Muscle of back (tissue), 13 donors: ENCODE results near the gene MND1. TPM values are rescaled to one million over a fixed set of nuclear protein-coding genes. Genes with fewer than 3 reads are reported as not detected.

Source experiments
- DNase-seq, 3 donors: peaks; one replicate each; pipeline versions ENCODE4 v3.0.0 to v3.0.0-alpha.2; 2013
- long read RNA-seq, 9 donors: transcript quantifications; one replicate each; lab custom pipeline, GENCODE V29; 2026
- polyA plus RNA-seq, 10 donors: library from polyadenylated mRNA; unstranded; fragments of 120-200 nt; gene quantifications; one replicate each; pipeline ENCODE4 v1.2.1, GENCODE V29; 2013; ENCODE audit not compliant: insufficient read length in 10 of 10

Gene MND1
- 10 to 100 TPM in 1 of 10 donors, 1 to 10 TPM in 9; 4.3 to 13.0 (median 6.2) TPM for polyA plus RNA-seq
- long read RNA-seq, donor 1, partial matches to known transcripts: 0 of 2 reads
- long read RNA-seq, donor 1, other reads (novel, unspliced or antisense): 0 of 2 reads
- long read RNA-seq, donor 2, partial matches to known transcripts: 0 of 2 reads
- long read RNA-seq, donor 2, other reads (novel, unspliced or antisense): 0 of 2 reads
- long read RNA-seq, donor 3: 0 reads
- long read RNA-seq, donor 4: 0 reads
- long read RNA-seq, donor 5, partial matches to known transcripts: 0 of 1 reads
- long read RNA-seq, donor 5, other reads (novel, unspliced or antisense): 0 of 1 reads
- long read RNA-seq, donor 6, partial matches to known transcripts: 0 of 2 reads
- long read RNA-seq, donor 6, other reads (novel, unspliced or antisense): 0 of 2 reads
- long read RNA-seq, donor 7, partial matches to known transcripts: 0 of 1 reads
- long read RNA-seq, donor 7, other reads (novel, unspliced or antisense): 0 of 1 reads
- long read RNA-seq, donor 8, partial matches to known transcripts: 0 of 3 reads
- long read RNA-seq, donor 8, other reads (novel, unspliced or antisense): 0 of 3 reads
- long read RNA-seq, donor 9: 0 reads

- DNase-seq: peak; percentile 86 to 96 (median 94)
These were observed at the start of gene MND1 for GRCh38 chr4:153344131-153345011. Gene MND1 (plus strand): TSS chr4:153344688. CDS start chr4:153344738, 50 bp downstream.

- no peak for DNase-seq
These were observed 49.2 kb upstream of the MND1 start for GRCh38 chr4:153295131-153295755.

- peak; percentile 53 to 91 (median 74) for DNase-seq
These were observed 48.3 kb upstream of the MND1 start for GRCh38 chr4:153296040-153296823.

GRCh38 chr4:153297116-153297515, 47.4 kb upstream of the MND1 start:
- no peak for DNase-seq

- no peak for DNase-seq
These were observed 33.7 kb upstream of the MND1 start for GRCh38 chr4:153310793-153311192.

GRCh38 chr4:153314915-153315314, 29.6 kb upstream of the MND1 start:
- DNase-seq: no peak

GRCh38 chr4:153318696-153319320, 25.7 kb upstream of the MND1 start:
- DNase-seq: peak; percentile 38 to 61 (median 38)

GRCh38 chr4:153322791-153323190, 21.7 kb upstream of the MND1 start:
- DNase-seq: no peak

- no peak for DNase-seq
These were observed 20.4 kb upstream of the MND1 start for GRCh38 chr4:153324046-153324445.

- no peak for DNase-seq
These were observed 18.9 kb upstream of the MND1 start for GRCh38 chr4:153325558-153325957.

- no peak for DNase-seq
These were observed 18.0 kb upstream of the MND1 start for GRCh38 chr4:153326513-153326912.

- DNase-seq: no peak
These were observed 17.2 kb upstream of the MND1 start for GRCh38 chr4:153327247-153327646.

- DNase-seq: peak in 1 of 3 donors; percentile 62
These were observed 11.6 kb upstream of the MND1 start for GRCh38 chr4:153332936-153333335.

GRCh38 chr4:153333874-153334273, 10.6 kb upstream of the MND1 start:
- no peak for DNase-seq

- no peak for DNase-seq
These were observed 8.8 kb upstream of the MND1 start for GRCh38 chr4:153335665-153336064.

GRCh38 chr4:153337686-153338085, 6.8 kb upstream of the MND1 start:
- DNase-seq: no peak

- no peak for DNase-seq
These were observed 2.9 kb upstream of the MND1 start for GRCh38 chr4:153341575-153342090.

GRCh38 chr4:153342751-153343552, 1.5 kb upstream of the MND1 start:
- no peak for DNase-seq
